GM10266 (cell line): ENCODE results near the gene TSR3.

Experiments
- DNase-seq: peaks from one replicate; pipeline ENCODE4 v3.0.0; 2012; ENCODE audit errors: extremely low spot score
- TF ChIP-seq, protein P1 (sequence below): IDR thresholded peaks from 2 replicates; pipeline ENCODE4 v1.5.1; 2012; ENCODE audit warnings: mild to moderate bottlenecking, low read depth; ENCODE audit not compliant: control insufficient read depth, insufficient read depth; ENCODE audit errors: missing control alignments

Gene TSR3

GRCh38 chr16:1326391-1326790 lies 25.3 kb downstream of the TSR3 start:
- TF ChIP-seq, protein P1, sequence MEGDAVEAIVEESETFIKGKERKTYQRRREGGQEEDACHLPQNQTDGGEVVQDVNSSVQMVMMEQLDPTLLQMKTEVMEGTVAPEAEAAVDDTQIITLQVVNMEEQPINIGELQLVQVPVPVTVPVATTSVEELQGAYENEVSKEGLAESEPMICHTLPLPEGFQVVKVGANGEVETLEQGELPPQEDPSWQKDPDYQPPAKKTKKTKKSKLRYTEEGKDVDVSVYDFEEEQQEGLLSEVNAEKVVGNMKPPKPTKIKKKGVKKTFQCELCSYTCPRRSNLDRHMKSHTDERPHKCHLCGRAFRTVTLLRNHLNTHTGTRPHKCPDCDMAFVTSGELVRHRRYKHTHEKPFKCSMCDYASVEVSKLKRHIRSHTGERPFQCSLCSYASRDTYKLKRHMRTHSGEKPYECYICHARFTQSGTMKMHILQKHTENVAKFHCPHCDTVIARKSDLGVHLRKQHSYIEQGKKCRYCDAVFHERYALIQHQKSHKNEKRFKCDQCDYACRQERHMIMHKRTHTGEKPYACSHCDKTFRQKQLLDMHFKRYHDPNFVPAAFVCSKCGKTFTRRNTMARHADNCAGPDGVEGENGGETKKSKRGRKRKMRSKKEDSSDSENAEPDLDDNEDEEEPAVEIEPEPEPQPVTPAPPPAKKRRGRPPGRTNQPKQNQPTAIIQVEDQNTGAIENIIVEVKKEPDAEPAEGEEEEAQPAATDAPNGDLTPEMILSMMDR, result no peak
- no peak for DNase-seq

GRCh38 chr16:1325673-1326371 lies 25.9 kb downstream of the TSR3 start:
- no peak for DNase-seq
- TF ChIP-seq, protein P1, result no peak

- no peak for DNase-seq
- TF ChIP-seq, protein P1, result no peak
Measured at GRCh38 chr16:1325261-1325660, 26.4 kb downstream of the TSR3 start.

GRCh38 chr16:1324286-1324826 lies 27.3 kb downstream of the TSR3 start:
- TF ChIP-seq, protein P1, result no peak
- no peak for DNase-seq

DNA sequence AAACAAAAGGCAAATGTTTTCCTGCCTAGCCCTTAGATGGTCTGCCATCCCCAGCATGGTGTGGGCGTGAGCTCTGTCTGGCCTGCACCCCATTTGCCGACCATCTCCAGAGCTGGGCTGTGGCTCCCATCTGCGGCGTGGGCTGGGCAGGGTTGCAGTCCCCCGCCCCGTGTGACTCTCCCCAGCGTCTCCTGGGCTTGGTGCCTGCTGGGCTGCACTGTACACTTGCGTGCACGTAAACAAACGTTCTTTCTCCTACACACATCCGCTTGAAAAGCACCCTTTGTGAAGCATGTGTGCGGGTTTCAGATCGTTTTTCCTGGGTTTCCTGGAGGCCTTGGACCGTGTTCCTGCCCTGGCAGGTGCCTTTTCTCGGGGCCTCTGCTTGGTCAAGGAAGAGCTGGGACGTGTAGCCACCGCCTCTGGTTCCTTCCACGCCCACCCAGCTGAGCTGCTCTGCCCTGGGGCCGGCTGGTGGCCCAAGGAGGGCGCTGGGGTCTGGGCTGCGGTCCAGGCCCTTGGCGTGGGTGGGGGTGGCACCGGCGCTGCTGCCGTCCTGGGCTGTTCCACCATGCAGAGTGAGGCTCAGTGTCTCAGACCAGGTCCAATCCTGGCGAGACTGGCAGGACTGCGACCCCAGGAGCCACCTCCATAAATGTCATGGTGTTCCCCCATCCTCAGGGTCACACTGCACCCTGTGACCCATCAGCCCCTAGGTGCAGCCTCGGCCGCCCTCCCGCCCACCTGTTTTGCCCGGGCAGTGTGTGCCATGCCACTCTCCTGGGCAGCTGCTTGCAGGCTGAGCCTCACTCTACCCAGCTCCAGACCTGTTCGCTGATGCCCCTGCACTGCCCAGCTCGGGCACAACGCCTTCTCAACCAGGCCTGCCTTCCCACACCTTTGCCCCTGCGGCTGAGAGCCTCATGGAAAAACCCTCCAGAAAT lies 28.1 kb downstream of the TSR3 start:
- no peak for DNase-seq
- TF ChIP-seq, protein P1, result no peak

GRCh38 chr16:1322407-1322806 lies 29.3 kb downstream of the TSR3 start:
- TF ChIP-seq, protein P1, result no peak
- no peak for DNase-seq
